BLaER1 treated with 17β-estradiol and CSF1 and Interleukin-3, amounts not matched to agents 10 nM and 100 nM (cell line): ENCODE measurements around the gene COQ5.
"Not testable (repeated sequence)": the region's sequence is repeated elsewhere in the genome, so short reads cannot be mapped to it uniquely, and the experiment has no call there.

ENCODE experiments used
- H3K27ac ChIP-seq, 11 experiments: shearing (Covaris generic); formaldehyde crosslinking; 2 replicates each; pipeline ENCODE4 v1.8.1; 2022
- H3K27me3 ChIP-seq, 11 experiments: shearing (Covaris generic); formaldehyde crosslinking; 2 replicates each; pipeline ENCODE4 v1.8.1; 2022
- H3K36me3 ChIP-seq, 11 experiments: shearing (Covaris generic); formaldehyde crosslinking; 2 replicates each; pipeline ENCODE4 v1.8.1; 2022
- H3K4me1 ChIP-seq, 10 experiments: shearing (Covaris generic); formaldehyde crosslinking; 2 replicates each; pipeline ENCODE4 v1.8.1; 2022
- H3K4me2 ChIP-seq, 11 experiments: shearing (Covaris generic); formaldehyde crosslinking; 2 replicates each; pipeline ENCODE4 v1.8.1; 2022
- H3K4me3 ChIP-seq, 10 experiments: shearing (Covaris generic); formaldehyde crosslinking; 2 replicates each; pipeline ENCODE4 v1.8.1; 2022
- H3K9ac ChIP-seq, 11 experiments: shearing (Covaris generic); formaldehyde crosslinking; 2 replicates each; pipeline ENCODE4 v1.8.1; 2022
- H3K9me3 ChIP-seq, 11 experiments: shearing (Covaris generic); formaldehyde crosslinking; replicated peaks in 1 of 11; 2 replicates each; pipeline ENCODE4 v1.8.1; 2022
- H4K20me1 ChIP-seq, 11 experiments: shearing (Covaris generic); formaldehyde crosslinking; 2 replicates each; pipeline ENCODE4 v1.8.1; 2022
- Cebpa-rat ChIP-seq, 11 experiments: shearing (Covaris generic); IDR thresholded peaks; 2 replicates each; pipeline ENCODE4 v1.8.1; 2022

The COQ5 gene

GRCh38 chr12:120495186-120495730 is 33.7 kb downstream of the COQ5 start:
- Histone ChIP-seq H3K27ac (peak overlapping the region in 4 of 11 experiments; percentile 23 to 74 (median 56); a peak in 3 of 22 replicates), H3K9ac (peak overlapping the region in 9 of 11 experiments; percentile 46 to 91 (median 84); a peak in 16 of 22 replicates), H4K20me1 (peaks cover 20 to 38% (median 31%) of the 10 kb centered on the region in 11 experiments), H3K36me3 (peaks cover 26 to 51% (median 40%) of the 10 kb centered on the region in 11 experiments), H3K4me1 (peaks cover 24 to 33% (median 28%) of the 10 kb centered on the region in 10 experiments), H3K9me3 (no peaks in the 10 kb centered on the region), H3K27me3 (no peaks in the 10 kb centered on the region), H3K4me2 (peak overlapping the region; percentile 69 to 95 (median 89)), H3K4me3 (peak overlapping the region; percentile 85 to 99 (median 97))
- TF ChIP-seq Cebpa-rat (IDR thresholded peaks at IDR 0.05), result no peak

- Histone ChIP-seq H4K20me1 (no peaks in the 10 kb centered on the region), H3K36me3 (peaks cover 0 to 27% (median 17%) of the 10 kb centered on the region in 11 experiments; a peak in 12 of 22 replicates), H3K4me3 (no peak overlapping the region), H3K27ac (no peak overlapping the region), H3K4me2 (no peak overlapping the region), H3K9ac (peak overlapping the region in 1 of 11 experiments; percentile 17; a peak in 1 of 22 replicates), H3K9me3 (no peaks in the 10 kb centered on the region), H3K4me1 (peaks cover 18 to 38% (median 26%) of the 10 kb centered on the region in 10 experiments), H3K27me3 (no peaks in the 10 kb centered on the region)
- no peak for TF ChIP-seq Cebpa-rat (IDR thresholded peaks at IDR 0.05)
These were observed 38.0 kb downstream of the COQ5 start for GRCh38 chr12:120490833-120491512.

DNA sequence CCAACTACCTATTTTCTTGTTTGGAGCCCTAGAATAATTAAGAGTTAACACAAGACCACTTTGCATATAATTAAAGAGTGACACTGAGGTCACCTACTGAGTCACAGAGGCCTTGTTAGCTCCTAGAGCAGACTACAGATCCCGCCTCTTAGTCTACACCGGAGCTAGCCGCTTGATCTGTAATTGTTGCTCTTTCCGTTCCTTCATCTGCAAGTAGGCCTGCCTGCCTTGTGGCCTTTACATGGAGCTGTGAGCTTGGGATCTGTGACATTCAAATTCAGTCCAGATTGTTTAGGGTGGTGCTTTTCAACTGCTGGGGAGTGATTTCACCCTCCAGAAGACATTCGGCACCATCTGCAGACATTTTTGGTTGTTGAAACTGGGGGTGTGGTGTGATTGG is 38.6 kb downstream of the COQ5 start:
- H3K4me3 ChIP-seq, result no peak overlapping the region
- H3K9ac ChIP-seq, result no peak overlapping the region; a peak in 1 of 22 replicates
- H3K36me3 ChIP-seq, result peaks cover 0 to 27% (median 17%) of the 10 kb centered on the region in 11 experiments; a peak in 12 of 22 replicates
- no peak overlapping the region for H3K4me2 ChIP-seq
- TF ChIP-seq Cebpa-rat (IDR thresholded peaks at IDR 0.05), result no peak
- no peak overlapping the region for H3K27ac ChIP-seq
- no peaks in the 10 kb centered on the region for H4K20me1 ChIP-seq
- H3K27me3 ChIP-seq, result no peaks in the 10 kb centered on the region
- H3K9me3 ChIP-seq, result no peaks in the 10 kb centered on the region
- H3K4me1 ChIP-seq, result peaks cover 22 to 38% (median 26%) of the 10 kb centered on the region in 10 experiments

DNA sequence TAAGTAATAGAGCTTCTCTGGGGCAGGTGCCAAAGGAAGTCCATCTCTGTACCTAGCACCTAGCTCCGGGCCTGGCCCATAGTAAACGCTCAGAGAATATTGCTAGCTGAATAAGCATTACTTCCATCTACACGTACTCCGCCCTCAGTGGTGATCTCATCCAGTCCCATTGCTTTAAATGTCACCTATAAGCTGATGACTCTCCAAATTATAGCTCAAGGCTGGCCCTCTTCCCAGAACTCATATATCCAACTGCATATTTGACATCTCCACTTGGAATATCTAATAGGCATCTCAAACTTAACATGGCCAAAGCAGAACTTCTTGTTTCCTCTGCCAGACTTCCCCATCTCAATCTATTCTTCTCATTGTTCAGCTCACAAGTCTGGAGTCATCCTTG is 39.9 kb downstream of the COQ5 start:
- H3K9me3 ChIP-seq, result no peaks in the 10 kb centered on the region
- H3K36me3 ChIP-seq, result peaks cover 0 to 27% (median 17%) of the 10 kb centered on the region in 11 experiments; a peak in 12 of 22 replicates
- H3K9ac ChIP-seq, result no peak overlapping the region
- H3K4me3 ChIP-seq, result no peak overlapping the region
- no peak overlapping the region for H3K27ac ChIP-seq
- H3K4me1 ChIP-seq, result peaks cover 11 to 31% (median 15%) of the 10 kb centered on the region in 10 experiments; a peak in 19 of 20 replicates
- no peaks in the 10 kb centered on the region for H4K20me1 ChIP-seq
- peak overlapping the region in 5 of 11 experiments; percentile 4 to 46 (median 33); a peak in 7 of 22 replicates for H3K4me2 ChIP-seq
- no peak for TF ChIP-seq Cebpa-rat (IDR thresholded peaks at IDR 0.05)
- H3K27me3 ChIP-seq, result no peaks in the 10 kb centered on the region

- Histone ChIP-seq H3K27me3 (no peaks in the 10 kb centered on the region), H3K4me2 (no peak overlapping the region), H3K27ac (peak overlapping the region in 3 of 11 experiments; percentile 38 to 47 (median 42); a peak in 5 of 22 replicates), H3K4me1 (peaks cover 15 to 40% (median 24%) of the 10 kb centered on the region in 10 experiments), H4K20me1 (no peaks in the 10 kb centered on the region), H3K9me3 (no peaks in the 10 kb centered on the region), H3K4me3 (no peak overlapping the region), H3K9ac (peak overlapping the region in 2 of 11 experiments; percentile 33 to 35; a peak in 2 of 22 replicates), H3K36me3 (peaks cover 0 to 28% (median 18%) of the 10 kb centered on the region in 11 experiments; a peak in 13 of 22 replicates)
- TF ChIP-seq Cebpa-rat (IDR thresholded peaks at IDR 0.05), result no peak
These were observed 40.8 kb downstream of the COQ5 start for GRCh38 chr12:120488057-120488640.

GRCh38 chr12:120487552-120487951 is 41.4 kb downstream of the COQ5 start:
- not testable (repeated sequence) for H4K20me1 ChIP-seq, H3K4me2 ChIP-seq, H3K9me3 ChIP-seq, H3K27me3 ChIP-seq, H3K9ac ChIP-seq, H3K4me3 ChIP-seq
- Histone ChIP-seq H3K36me3 (peaks cover 0 to 34% (median 22%) of the 10 kb centered on the region in 11 experiments; a peak in 13 of 22 replicates), H3K27ac (peak overlapping the region in 2 of 11 experiments; percentile 42 to 47; a peak in 3 of 22 replicates), H3K4me1 (peaks cover 15 to 40% (median 26%) of the 10 kb centered on the region in 10 experiments)

GRCh38 chr12:120485961-120486881 is 42.7 kb downstream of the COQ5 start:
- Histone ChIP-seq H3K27me3 (no peaks in the 10 kb centered on the region), H3K4me2 (peak overlapping the region in 8 of 11 experiments; percentile 23 to 65 (median 59); a peak in 15 of 22 replicates), H3K27ac (peak overlapping the region in 7 of 11 experiments; percentile 40 to 74 (median 59); a peak in 14 of 22 replicates), H3K9me3 (no peaks in the 10 kb centered on the region), H3K9ac (peak overlapping the region in 8 of 11 experiments; percentile 21 to 62 (median 30); a peak in 8 of 22 replicates), H3K36me3 (peaks cover 5 to 34% (median 26%) of the 10 kb centered on the region in 11 experiments; a peak in 18 of 22 replicates), H3K4me1 (peaks cover 15 to 40% (median 26%) of the 10 kb centered on the region in 10 experiments), H3K4me3 (no peak overlapping the region), H4K20me1 (no peaks in the 10 kb centered on the region)
- peak in 6 of 11 experiments; percentile 12 to 85 (median 69); a peak in 8 of 22 replicates for TF ChIP-seq Cebpa-rat (IDR thresholded peaks at IDR 0.05)

- Histone ChIP-seq H3K36me3 (peaks cover 0 to 22% (median 16%) of the 10 kb centered on the region in 11 experiments; a peak in 17 of 22 replicates), H3K4me2 (peak overlapping the region in 7 of 11 experiments; percentile 1 to 43 (median 23); a peak in 10 of 22 replicates), H3K4me1 (peaks cover 14 to 33% (median 21%) of the 10 kb centered on the region in 10 experiments), H3K27me3 (no peaks in the 10 kb centered on the region), H3K9me3 (no peaks in the 10 kb centered on the region), H3K4me3 (no peak overlapping the region), H3K27ac (peak overlapping the region in 2 of 11 experiments; percentile 34 to 45; a peak in 2 of 22 replicates), H4K20me1 (no peaks in the 10 kb centered on the region), H3K9ac (no peak overlapping the region)
- no peak for TF ChIP-seq Cebpa-rat (IDR thresholded peaks at IDR 0.05)
These were observed 45.3 kb downstream of the COQ5 start for GRCh38 chr12:120483621-120484020.
